Large intestine (tissue), 1 donor: ENCODE data around the gene CCR3. TPM values are rescaled to one million over a fixed set of nuclear protein-coding genes. Genes with fewer than 3 reads are reported as not detected.

Experiments
- polyA plus RNA-seq: library from polyadenylated mRNA; unstranded; fragments of 120-200 nt; gene quantifications from one replicate; pipeline ENCODE4 v1.2.1, GENCODE V29; 2013

CCR3 gene
- polyA plus RNA-seq, 1 donor: 0.15 TPM

Other genes starting within 250 kb of the CCR3 start
- 19.6 TPM for gene FYCO1, start 246.6 kb upstream of the CCR3 start, polyA plus RNA-seq
- 1.2 TPM for gene XCR1, start 215.0 kb upstream of the CCR3 start, polyA plus RNA-seq
- 3.4 TPM for gene CCR1, start 34.1 kb upstream of the CCR3 start, polyA plus RNA-seq
- 1.3 TPM for gene CCR2, start 111.7 kb downstream of the CCR3 start, polyA plus RNA-seq
- 1.8 TPM for gene CCR5, start 128.5 kb downstream of the CCR3 start, polyA plus RNA-seq
- gene CCRL2, start 164.8 kb downstream of the CCR3 start, polyA plus RNA-seq: 11.3 TPM
- 2.6 TPM for gene LTF, start 222.4 kb downstream of the CCR3 start, polyA plus RNA-seq